Measurements from ENCODE around the gene MALL. TPM values are rescaled to one million over a fixed set of nuclear protein-coding genes. Genes with fewer than 3 reads are reported as not detected.
"Not testable (repeated sequence)": the region's sequence is repeated elsewhere in the genome, so short reads cannot be mapped to it uniquely, and the experiment has no call there.

MALL gene
- polyA plus RNA-seq, 1 experiment: 2.4 TPM

GRCh38 chr2:110054521-110055407 is 60.9 kb downstream of the MALL start:
- POLR2A ChIA-PET; H3K36me3 ChIP-seq (ENCODE audit: control insufficient read depth, insufficient read depth, low read length); H3K4me3 ChIP-seq (ENCODE audit: low read depth, low read length); H3K27me3 ChIP-seq (ENCODE audit: control insufficient read depth, insufficient read depth, low read length); DNase-seq (ENCODE audit: low read depth); CTCF ChIA-PET: not testable (repeated sequence)

DNA sequence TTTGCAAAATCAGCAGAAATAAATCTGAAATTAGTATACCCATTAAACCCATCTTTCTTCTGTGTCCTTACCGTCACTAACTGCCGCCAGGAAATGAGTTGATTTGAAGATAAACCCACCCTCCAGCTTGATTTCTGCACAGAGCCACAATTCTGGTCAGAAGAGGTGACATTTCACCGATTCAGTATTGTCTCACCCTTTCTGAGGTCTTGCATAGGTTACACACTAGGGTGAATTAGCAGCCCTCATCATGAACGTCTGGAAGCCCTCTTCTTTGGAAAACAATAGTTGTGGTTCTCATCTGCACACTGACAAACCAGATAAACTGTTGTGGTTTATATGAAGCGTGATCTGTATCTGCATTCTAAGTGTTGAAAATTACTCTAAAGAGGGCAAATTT is 61.9 kb downstream of the MALL start:
- DNase-seq (ENCODE audit: low read depth); CTCF ChIA-PET; H3K36me3 ChIP-seq (ENCODE audit: control insufficient read depth, insufficient read depth, low read length); H3K4me3 ChIP-seq (ENCODE audit: low read depth, low read length); H3K27me3 ChIP-seq (ENCODE audit: control insufficient read depth, insufficient read depth, low read length); POLR2A ChIA-PET: not testable (repeated sequence)

DNA sequence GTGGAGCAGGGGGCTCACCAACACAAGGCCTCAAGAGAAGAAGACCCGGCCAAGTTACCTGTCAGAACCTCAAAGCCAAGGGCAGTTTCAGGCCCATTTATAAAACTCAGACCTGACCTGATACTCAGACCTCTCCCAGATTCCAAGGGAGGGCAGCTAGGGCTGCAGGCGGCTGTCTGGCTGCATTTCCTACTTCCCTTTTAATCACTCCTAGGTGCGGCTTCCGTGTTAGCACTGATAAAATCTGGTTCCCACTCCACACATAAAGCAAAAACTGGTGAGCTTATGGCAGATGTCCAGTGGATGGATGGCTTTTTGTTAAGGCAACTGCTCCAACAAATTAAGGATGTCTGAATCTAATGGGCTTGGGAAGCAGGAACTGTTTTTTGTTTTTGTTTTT is 63.5 kb downstream of the MALL start:
- H3K27me3 ChIP-seq (ENCODE audit: control insufficient read depth, insufficient read depth, low read length); H3K4me3 ChIP-seq (ENCODE audit: low read depth, low read length); H3K36me3 ChIP-seq (ENCODE audit: control insufficient read depth, insufficient read depth, low read length); CTCF ChIA-PET; POLR2A ChIA-PET; DNase-seq (ENCODE audit: low read depth): not testable (repeated sequence)

DNA sequence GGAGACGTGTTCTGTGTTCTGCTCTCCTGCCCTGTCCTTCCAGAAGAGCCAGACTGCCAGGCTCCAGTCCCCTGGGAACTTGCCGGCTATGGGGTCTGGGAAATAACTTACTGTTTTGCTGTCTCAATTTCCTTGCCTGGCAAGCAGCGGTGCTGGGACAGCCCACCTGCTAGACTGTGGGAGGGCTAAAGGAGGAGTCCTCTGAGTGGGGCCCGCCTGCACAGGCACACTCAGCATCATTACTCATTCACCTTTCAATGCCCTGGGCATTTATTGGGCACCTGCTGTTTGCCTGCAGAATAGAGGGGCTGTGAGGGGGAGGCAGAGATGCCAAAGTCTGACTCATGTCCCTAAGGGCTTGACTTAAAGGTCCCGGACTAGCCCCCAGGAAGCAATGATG is 65.4 kb downstream of the MALL start:
- DNase-seq (ENCODE audit: low read depth); H3K36me3 ChIP-seq (ENCODE audit: control insufficient read depth, insufficient read depth, low read length); H3K27me3 ChIP-seq (ENCODE audit: control insufficient read depth, insufficient read depth, low read length); H3K4me3 ChIP-seq (ENCODE audit: low read depth, low read length); CTCF ChIA-PET; POLR2A ChIA-PET: not testable (repeated sequence)

DNA sequence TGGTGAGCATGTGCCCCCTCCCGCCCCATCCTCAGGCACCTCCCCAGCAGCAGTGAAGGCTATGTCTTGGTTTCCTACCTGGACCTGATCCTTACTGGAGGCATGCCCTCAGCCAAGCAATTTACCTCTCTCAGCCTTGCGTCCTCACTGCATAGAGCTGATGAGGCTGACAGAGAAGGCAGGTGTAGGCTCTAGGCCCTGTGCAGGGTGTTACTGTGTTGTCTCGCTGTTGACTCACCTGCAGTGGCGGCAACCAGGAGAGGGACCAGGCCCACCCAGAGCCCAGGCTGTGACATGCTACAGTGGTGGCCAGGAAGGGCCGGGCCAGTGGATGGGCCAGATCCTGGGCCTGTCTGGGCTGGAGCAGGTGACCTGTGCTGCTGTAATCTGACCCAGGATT is 65.9 kb downstream of the MALL start:
- H3K27me3 ChIP-seq (ENCODE audit: control insufficient read depth, insufficient read depth, low read length); H3K36me3 ChIP-seq (ENCODE audit: control insufficient read depth, insufficient read depth, low read length); CTCF ChIA-PET; POLR2A ChIA-PET; DNase-seq (ENCODE audit: low read depth); H3K4me3 ChIP-seq (ENCODE audit: low read depth, low read length): not testable (repeated sequence)

GRCh38 chr2:110048255-110049197 is 67.1 kb downstream of the MALL start:
- H3K4me3 ChIP-seq (ENCODE audit: low read depth, low read length); CTCF ChIA-PET; POLR2A ChIA-PET; DNase-seq (ENCODE audit: low read depth); H3K27me3 ChIP-seq (ENCODE audit: control insufficient read depth, insufficient read depth, low read length); H3K36me3 ChIP-seq (ENCODE audit: control insufficient read depth, insufficient read depth, low read length): not testable (repeated sequence)

DNA sequence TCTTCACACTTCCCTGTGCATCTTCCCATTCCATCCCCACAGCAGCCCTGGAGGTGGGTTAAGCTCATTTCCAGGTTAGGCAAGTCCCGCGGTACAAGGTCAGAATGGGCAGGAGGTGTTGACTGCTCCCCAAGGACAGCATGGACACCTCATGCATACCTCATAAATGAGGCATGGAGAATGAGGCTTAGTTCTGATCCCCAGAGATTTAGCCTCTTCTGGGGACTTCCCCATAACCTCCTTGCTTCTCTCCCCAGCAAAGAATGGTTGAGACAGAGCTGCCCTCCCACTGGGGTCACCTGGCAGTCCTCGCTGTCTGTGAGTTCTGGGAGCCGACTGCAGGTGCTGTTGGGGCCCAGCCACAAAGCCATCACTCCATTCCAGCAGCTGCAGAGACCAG is 68.4 kb downstream of the MALL start:
- H3K36me3 ChIP-seq (ENCODE audit: control insufficient read depth, insufficient read depth, low read length); H3K27me3 ChIP-seq (ENCODE audit: control insufficient read depth, insufficient read depth, low read length); CTCF ChIA-PET; DNase-seq (ENCODE audit: low read depth); POLR2A ChIA-PET; H3K4me3 ChIP-seq (ENCODE audit: low read depth, low read length): not testable (repeated sequence)

GRCh38 chr2:110041941-110042660 is 73.5 kb downstream of the MALL start:
- H3K27me3 ChIP-seq (ENCODE audit: control insufficient read depth, insufficient read depth, low read length); H3K36me3 ChIP-seq (ENCODE audit: control insufficient read depth, insufficient read depth, low read length); DNase-seq (ENCODE audit: low read depth); H3K4me3 ChIP-seq (ENCODE audit: low read depth, low read length); CTCF ChIA-PET; POLR2A ChIA-PET: not testable (repeated sequence)

GRCh38 chr2:110037336-110037735 is 78.3 kb downstream of the MALL start:
- POLR2A ChIA-PET; H3K4me3 ChIP-seq (ENCODE audit: low read depth, low read length); H3K36me3 ChIP-seq (ENCODE audit: control insufficient read depth, insufficient read depth, low read length); H3K27me3 ChIP-seq (ENCODE audit: control insufficient read depth, insufficient read depth, low read length); CTCF ChIA-PET; DNase-seq (ENCODE audit: low read depth): not testable (repeated sequence)

DNA sequence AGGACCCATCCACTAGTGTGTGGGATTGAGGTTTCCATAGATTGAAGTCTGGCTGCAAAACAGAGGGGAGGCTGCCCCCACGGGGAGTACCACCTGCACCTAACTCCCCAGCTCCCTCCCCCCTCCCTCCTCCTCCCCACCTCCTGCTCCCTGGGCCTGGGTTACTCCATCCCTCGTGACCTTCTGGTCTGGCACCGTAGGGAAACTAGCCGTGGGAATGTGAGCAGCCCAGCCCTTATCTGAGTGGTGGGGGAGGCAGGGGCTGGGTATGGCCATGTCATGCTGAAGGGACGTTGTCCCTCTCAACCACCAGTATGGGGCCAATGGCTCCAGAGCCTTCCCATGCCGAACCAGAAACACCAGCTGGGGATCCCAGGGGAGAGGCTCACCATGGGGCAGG is 80.2 kb downstream of the MALL start:
- POLR2A ChIA-PET, CTCF ChIA-PET: not testable (repeated sequence)

GRCh38 chr2:110034935-110035334 is 80.7 kb downstream of the MALL start:
- H3K36me3 ChIP-seq (ENCODE audit: control insufficient read depth, insufficient read depth, low read length); DNase-seq (ENCODE audit: low read depth); POLR2A ChIA-PET; CTCF ChIA-PET; H3K27me3 ChIP-seq (ENCODE audit: control insufficient read depth, insufficient read depth, low read length); H3K4me3 ChIP-seq (ENCODE audit: low read depth, low read length): not testable (repeated sequence)

More for the DNA sequence above, 80.2 kb downstream of the MALL start:
- not testable (repeated sequence) for DNase-seq (ENCODE audit: low read depth); H3K27me3 ChIP-seq (ENCODE audit: control insufficient read depth, insufficient read depth, low read length); H3K36me3 ChIP-seq (ENCODE audit: control insufficient read depth, insufficient read depth, low read length); H3K4me3 ChIP-seq (ENCODE audit: low read depth, low read length)
